Activated B cell treated with CpG ODN at 0.5 μM for 24 hours (primary cell): Measurements from ENCODE around the gene CADM2. TPM values are rescaled to one million over a fixed set of nuclear protein-coding genes. Genes with fewer than 3 reads are reported as not detected.

Experiments used
- ATAC-seq: fragments of 200-7000 bp; cut with Tn5 transposase; one replicate; pipeline ENCODE4 v1.10.0; 2021; ENCODE audit warnings: low read depth, mild to moderate bottlenecking, moderate library complexity
- CTCF ChIA-PET: fragments of 350-600 bp; sonication (Branson Sonifier 250); formaldehyde crosslinking; loops from one replicate; lab custom pipeline; 2021; ENCODE audit warnings: antibody characterized with exemption; lab: Charles Lee
- POLR2A ChIA-PET: fragments of 350-600 bp; sonication (Branson Sonifier 250); formaldehyde crosslinking; loops from one replicate; lab custom pipeline; 2021; ENCODE audit warnings: antibody characterized with exemption; lab: Charles Lee
- DNase-seq: peaks from one replicate; pipeline ENCODE4 v3.0.0; 2022
- H3K27ac Mint-ChIP-seq: one replicate; pipeline ENCODE4 v1.8.0; 2020; ENCODE audit warnings: mixed read lengths
- H3K27me3 Mint-ChIP-seq: one replicate; pipeline ENCODE4 v1.8.0; 2021; ENCODE audit warnings: mixed read lengths
- H3K36me3 Mint-ChIP-seq: one replicate; pipeline ENCODE4 v1.8.0; 2021; ENCODE audit warnings: low read depth, mixed read lengths
- H3K4me1 Mint-ChIP-seq: one replicate; pipeline ENCODE4 v1.8.0; 2021; ENCODE audit warnings: mixed read lengths
- H3K4me3 Mint-ChIP-seq: one replicate; pipeline ENCODE4 v1.8.0; 2020; ENCODE audit warnings: mild to moderate bottlenecking, mixed read lengths
- H3K9me3 Mint-ChIP-seq: one replicate; pipeline ENCODE4 v1.8.0; 2020; ENCODE audit warnings: mixed read lengths
- intact Hi-C: fragments of 100-400 bp; cut with micrococcal nuclease; formaldehyde crosslinking; loops from one replicate; pipeline ENCODE4 v1.15.1; 2024
- total RNA-seq: library from RNA; stranded (reverse); gene quantifications from 2 replicates; pipeline ENCODE4 v1.2.3, GENCODE V29; 2022
- TF ChIP-seq, protein P1 (sequence below): fragments of 200-600 bp; IDR thresholded peaks from one replicate; pipeline ENCODE4 v1.8.0; 2022; ENCODE audit warnings: antibody characterized with exemption, mild to moderate bottlenecking

Gene CADM2
- total RNA-seq, 1 donor from 2014 or later = not detected

DNA sequence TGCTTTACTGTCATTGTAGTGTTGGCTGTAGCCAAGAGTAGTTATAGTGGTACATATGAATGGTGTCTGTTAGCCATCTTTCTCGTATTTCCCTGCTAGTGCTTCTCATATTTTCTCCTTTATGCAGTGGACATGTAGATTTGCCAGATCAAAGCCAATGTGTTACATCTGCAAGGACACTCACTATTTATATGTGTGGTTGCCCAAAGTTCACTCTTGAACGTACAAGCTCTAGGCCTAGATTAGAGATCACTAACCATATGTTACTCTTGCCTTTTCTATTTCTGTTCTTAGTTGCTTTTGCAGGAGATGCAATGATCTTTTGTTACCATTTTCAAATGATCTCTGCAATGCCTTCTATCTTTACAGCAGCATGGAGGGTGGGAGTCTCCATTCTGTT is 78.4 kb downstream of the CADM2 start:
- Mint-ChIP-seq H3K27me3 (no peaks in the 10 kb centered on the region), H3K36me3 (no peaks in the 10 kb centered on the region), H3K4me1 (no peaks in the 10 kb centered on the region), H3K27ac (no peak overlapping the region), H3K9me3 (peaks cover 3% of the 10 kb centered on the region), H3K4me3 (no peak overlapping the region)
- CTCF ChIA-PET = no interaction called here
- POLR2A ChIA-PET = no interaction called here
- intact Hi-C loops = no loop called here
- no peak for ATAC-seq
- TF ChIP-seq, protein P1, sequence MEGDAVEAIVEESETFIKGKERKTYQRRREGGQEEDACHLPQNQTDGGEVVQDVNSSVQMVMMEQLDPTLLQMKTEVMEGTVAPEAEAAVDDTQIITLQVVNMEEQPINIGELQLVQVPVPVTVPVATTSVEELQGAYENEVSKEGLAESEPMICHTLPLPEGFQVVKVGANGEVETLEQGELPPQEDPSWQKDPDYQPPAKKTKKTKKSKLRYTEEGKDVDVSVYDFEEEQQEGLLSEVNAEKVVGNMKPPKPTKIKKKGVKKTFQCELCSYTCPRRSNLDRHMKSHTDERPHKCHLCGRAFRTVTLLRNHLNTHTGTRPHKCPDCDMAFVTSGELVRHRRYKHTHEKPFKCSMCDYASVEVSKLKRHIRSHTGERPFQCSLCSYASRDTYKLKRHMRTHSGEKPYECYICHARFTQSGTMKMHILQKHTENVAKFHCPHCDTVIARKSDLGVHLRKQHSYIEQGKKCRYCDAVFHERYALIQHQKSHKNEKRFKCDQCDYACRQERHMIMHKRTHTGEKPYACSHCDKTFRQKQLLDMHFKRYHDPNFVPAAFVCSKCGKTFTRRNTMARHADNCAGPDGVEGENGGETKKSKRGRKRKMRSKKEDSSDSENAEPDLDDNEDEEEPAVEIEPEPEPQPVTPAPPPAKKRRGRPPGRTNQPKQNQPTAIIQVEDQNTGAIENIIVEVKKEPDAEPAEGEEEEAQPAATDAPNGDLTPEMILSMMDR = no peak
- no peak for DNase-seq

DNA sequence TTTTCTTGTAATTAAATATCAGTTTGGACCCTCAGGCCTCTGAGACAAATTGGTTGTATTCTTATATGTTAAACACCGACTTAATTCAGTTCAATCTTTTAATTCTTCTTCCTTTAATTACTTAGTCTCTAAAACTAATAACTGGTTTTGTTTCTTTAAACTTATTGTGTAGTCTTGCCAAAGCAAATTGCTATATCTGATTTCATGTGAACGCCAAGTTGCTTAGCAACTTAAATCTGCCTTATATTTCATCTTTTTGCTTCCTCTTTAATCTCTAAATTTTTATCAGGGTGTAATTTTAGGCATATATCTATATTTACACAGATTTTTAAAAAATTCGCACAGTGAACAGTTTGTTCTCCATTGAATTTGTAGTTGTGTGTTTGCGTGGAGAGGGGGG is 82.2 kb downstream of the CADM2 start:
- DNase-seq = no peak
- H3K9me3 Mint-ChIP-seq = no peaks in the 10 kb centered on the region
- POLR2A ChIA-PET = no interaction called here
- TF ChIP-seq, protein P1 = no peak
- no peak overlapping the region for H3K4me3 Mint-ChIP-seq
- intact Hi-C loops = no loop called here
- H3K27me3 Mint-ChIP-seq = no peaks in the 10 kb centered on the region
- H3K27ac Mint-ChIP-seq = no peak overlapping the region
- no peaks in the 10 kb centered on the region for H3K4me1 Mint-ChIP-seq
- no peaks in the 10 kb centered on the region for H3K36me3 Mint-ChIP-seq
- CTCF ChIA-PET = no interaction called here
- ATAC-seq = no peak

DNA sequence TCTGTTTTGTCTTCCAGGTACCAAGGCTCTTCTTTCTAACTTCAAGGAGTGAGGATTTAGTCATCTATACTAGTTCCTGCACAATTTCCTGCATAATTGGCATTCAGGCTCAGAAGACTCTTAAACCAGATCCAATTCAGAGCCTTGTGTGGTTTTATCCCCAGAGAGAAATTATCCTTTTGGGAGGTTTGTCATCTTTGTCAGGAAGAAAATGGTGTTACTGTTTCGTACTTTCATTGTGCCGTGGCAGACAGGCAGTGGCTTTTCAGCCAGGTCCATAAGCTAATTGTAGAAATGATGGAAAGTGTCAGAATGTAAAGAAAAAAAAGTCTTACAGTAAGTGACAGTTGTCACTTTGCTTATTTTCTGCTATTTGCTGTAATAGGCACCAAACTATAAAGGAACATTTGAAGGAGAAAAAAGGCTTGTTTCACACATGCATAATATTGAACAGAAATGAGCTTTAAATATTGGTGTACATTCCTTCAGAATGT is 82.8 kb downstream of the CADM2 start:
- TF ChIP-seq, protein P1 = no peak

DNA sequence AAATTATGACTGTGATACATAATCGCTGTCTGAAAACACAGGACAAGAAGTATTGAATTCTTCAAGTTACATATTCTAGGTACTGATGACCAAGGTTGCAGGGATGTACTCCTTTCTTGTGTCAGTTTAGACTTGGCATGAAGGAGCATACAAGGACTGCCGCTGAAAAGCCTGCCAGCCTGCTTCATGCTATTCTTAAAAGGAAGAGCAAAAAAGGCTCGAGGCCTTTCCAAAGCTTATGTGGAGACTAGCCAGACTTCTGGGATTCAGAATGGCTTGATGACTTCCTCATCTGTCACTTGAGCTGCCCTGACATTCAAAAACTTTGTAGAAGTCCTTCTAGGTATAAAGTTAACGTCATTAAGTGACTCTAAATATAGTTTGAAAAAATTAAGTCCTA is 92.0 kb downstream of the CADM2 start:
- Mint-ChIP-seq H3K9me3 (no peaks in the 10 kb centered on the region), H3K4me1 (no peaks in the 10 kb centered on the region), H3K27ac (no peak overlapping the region), H3K27me3 (no peaks in the 10 kb centered on the region), H3K36me3 (no peaks in the 10 kb centered on the region), H3K4me3 (no peak overlapping the region)
- ATAC-seq (no peak), DNase-seq (no peak)
- ChIA-PET POLR2A (no interaction called here), CTCF (no interaction called here)
- TF ChIP-seq, protein P1 = no peak
- intact Hi-C loops = no loop called here

More for the DNA sequence above, 82.8 kb downstream of the CADM2 start:
- H3K4me3 Mint-ChIP-seq = no peak overlapping the region
- intact Hi-C loops = no loop called here
- H3K4me1 Mint-ChIP-seq = no peaks in the 10 kb centered on the region
- ChIA-PET POLR2A (no interaction called here), CTCF (no interaction called here)
- H3K27me3 Mint-ChIP-seq = no peaks in the 10 kb centered on the region
- DNase-seq = no peak
- no peaks in the 10 kb centered on the region for H3K9me3 Mint-ChIP-seq
- H3K36me3 Mint-ChIP-seq = no peaks in the 10 kb centered on the region
- no peak for ATAC-seq
- no peak overlapping the region for H3K27ac Mint-ChIP-seq

DNA sequence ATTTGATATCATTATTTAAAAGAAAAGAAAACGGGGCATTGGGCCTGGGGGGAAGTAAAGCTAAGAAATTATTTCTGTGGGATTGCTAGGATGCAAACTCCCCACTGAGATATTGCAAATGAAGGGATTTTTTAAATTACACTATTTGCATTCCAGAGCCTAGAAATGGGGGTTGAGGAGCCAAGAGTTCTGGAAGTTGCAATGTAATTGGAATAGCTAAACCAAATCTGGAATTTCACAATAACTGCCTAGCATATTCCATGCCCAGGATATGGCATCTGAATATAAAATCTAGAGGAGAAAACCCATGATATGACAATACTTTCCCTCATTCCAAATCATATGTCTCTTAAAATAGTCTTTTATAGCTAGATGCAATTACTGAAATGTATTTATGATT is 93.0 kb downstream of the CADM2 start:
- H3K4me3 Mint-ChIP-seq = no peak overlapping the region
- CTCF ChIA-PET = no interaction called here

More for the DNA sequence above, 93.0 kb downstream of the CADM2 start:
- TF ChIP-seq, protein P1 = no peak
- H3K36me3 Mint-ChIP-seq = no peaks in the 10 kb centered on the region
- H3K9me3 Mint-ChIP-seq = no peaks in the 10 kb centered on the region
- no peaks in the 10 kb centered on the region for H3K27me3 Mint-ChIP-seq
- no peak for DNase-seq
- POLR2A ChIA-PET = no interaction called here
- intact Hi-C loops = no loop called here
- no peak overlapping the region for H3K27ac Mint-ChIP-seq
- no peaks in the 10 kb centered on the region for H3K4me1 Mint-ChIP-seq
- ATAC-seq = no peak
